GM10847 (cell line): ENCODE data around the gene LIME1.

Experiments used
- POLR2A ChIP-seq: IDR thresholded peaks from 2 replicates; pipeline ENCODE4 v1.6.1; 2011; ENCODE audit not compliant: insufficient read length; ENCODE audit errors: extremely low read depth

Gene LIME1

DNA sequence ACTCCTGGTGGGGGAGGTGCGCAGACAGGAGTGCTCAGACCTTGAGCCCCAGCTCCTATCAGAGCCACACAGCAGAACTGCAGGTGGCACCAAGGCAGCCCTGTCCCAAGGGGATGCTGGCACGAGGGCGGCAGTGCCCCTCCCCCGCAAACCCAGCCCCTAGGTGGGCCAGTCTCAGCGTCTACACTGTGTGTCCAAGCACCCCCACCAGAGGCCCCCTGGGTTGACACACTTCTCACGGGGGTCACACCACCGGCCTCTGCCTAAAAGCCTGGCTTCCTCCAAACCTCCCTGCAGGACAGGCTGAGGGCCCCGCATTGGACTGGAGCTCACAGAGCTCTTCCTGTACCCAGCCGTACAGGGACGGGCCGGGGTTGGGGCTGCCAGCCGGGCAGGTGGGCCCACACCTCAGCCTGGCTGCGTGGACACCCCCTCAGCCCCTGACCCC lies 11.2 kb downstream of the LIME1 start:
- TF ChIP-seq POLR2A: no peak

DNA sequence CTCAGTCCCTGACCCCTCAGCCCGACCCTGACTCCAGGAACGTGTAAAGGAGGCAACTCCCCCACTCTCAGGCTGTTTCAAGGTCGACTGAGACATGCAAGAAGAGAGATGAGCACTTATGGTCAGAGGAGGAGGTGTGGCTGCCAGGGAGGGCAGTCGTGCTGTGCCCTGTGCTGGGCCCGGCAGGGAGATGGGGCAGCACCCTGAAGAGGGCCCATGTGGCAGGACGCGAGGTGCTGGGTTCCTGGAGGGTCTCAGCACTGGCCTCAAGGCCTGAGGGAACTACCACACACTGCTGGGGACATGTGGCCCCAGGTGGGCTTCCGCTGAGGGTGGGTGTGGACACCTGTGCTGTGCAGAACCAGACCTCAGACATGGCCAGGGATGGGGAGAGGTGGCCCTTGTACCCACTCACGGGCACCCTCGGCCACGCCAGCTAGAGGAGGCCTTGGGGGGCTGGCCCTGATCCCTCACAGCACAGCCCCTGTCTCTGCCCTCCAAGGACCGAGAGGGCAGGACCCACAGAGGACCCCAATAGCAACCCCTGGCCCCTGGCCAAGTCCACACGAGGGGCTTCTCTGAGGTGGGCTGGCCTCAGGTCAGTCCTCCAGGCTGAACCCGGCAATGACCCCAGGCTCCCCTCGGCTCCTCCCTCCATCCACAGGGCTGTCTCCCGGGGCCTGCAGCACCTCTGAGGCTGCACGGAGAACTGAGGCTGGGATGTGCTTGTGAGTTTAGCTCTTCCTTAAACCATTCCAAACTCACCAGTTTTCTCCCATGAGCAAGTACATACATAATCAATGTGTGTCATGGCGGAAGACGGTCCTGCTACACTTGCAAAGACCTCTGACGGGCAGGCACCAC lies 11.8 kb downstream of the LIME1 start:
- no peak for TF ChIP-seq POLR2A

DNA sequence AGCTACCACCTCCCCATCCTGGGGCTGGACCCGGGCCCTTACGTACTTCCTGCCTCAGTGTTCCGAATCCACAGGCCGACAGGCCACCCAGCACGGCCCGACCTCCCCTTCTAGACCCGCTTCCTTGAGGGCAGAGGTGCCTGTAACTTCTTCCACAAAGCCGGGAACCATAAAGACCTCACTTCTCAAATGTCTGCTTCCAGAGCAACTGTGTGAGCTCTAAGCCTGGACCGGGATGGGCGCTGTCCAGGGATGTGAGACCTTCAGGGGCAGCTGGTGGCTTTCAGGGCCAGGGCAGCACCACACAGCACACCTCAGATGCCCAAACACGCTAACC lies 12.4 kb downstream of the LIME1 start:
- no peak for TF ChIP-seq POLR2A

DNA sequence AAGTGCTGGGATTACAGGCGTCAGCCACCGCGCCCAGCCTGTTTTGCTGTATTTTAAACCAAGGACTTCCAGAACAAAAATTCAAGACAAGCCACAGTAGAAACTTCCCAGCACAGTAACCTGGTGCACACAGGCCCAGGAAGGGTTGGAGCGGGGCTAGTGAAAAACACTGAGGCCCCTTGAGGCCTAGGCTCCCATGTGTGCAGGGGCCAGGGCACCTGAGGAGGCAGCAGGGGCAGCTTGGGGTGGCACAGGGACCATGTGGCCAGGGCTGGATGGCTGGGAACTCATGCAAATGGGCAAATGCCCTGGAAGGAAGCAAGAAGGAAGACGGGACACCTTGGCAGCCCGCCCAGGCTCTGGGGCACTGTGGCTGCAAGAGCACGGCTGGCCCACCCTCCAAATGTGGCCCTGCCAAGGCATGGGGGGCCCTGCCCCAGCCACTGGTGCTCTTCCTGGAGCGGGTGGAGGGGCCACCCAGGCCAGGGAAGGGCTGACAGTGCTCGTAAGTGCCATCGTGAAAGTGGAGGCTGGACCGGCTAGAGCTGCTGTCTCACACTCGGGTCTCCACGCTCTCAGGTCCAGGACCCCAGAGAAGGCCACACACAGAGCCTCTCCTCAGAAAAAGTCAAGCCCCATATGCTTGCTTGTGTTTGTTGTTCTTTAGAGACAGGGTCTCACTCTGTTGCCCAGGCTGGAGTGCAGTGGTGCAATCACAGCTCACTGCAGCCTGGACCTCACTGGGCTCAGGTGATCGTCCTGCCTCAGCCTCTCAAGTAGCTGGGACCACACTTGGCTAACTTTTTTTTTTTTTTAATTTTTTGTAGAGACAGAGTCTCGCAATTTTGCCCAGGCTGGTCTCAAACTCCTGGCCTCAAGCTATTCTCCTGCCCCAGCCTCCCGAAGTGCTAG lies 13.4 kb downstream of the LIME1 start:
- TF ChIP-seq POLR2A: no peak

DNA sequence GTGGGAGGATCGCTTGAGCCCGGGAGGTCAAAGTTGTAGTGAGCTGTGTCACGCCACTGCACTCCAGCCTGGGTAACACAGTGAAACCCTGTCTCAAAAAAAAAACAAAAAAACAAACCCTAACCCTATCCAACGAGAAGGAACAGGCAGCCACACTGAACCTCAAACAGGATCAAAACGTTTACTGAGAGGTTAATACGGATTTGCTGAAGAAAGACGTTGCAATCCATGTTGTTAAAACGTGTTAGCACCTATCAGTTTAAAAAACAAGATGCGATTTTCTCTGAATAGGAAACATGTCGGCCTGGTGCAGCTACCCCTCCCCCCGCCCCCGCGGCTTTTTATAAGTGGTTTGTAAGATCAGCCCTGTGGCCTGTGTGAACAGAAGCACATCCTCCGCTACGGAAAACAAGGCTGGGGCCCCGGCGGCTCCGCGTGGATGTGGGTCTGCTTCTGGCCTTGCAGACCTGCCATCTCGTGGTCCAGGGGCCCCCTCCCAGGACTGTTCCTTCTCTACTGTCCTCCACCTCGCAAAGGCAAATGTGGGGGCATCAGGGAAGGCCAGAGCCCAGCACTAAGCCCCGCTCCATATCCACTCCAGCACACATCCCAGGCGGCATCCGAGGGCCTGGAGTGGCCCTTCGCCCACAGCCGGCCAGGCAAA lies 14.5 kb downstream of the LIME1 start:
- TF ChIP-seq POLR2A: no peak

DNA sequence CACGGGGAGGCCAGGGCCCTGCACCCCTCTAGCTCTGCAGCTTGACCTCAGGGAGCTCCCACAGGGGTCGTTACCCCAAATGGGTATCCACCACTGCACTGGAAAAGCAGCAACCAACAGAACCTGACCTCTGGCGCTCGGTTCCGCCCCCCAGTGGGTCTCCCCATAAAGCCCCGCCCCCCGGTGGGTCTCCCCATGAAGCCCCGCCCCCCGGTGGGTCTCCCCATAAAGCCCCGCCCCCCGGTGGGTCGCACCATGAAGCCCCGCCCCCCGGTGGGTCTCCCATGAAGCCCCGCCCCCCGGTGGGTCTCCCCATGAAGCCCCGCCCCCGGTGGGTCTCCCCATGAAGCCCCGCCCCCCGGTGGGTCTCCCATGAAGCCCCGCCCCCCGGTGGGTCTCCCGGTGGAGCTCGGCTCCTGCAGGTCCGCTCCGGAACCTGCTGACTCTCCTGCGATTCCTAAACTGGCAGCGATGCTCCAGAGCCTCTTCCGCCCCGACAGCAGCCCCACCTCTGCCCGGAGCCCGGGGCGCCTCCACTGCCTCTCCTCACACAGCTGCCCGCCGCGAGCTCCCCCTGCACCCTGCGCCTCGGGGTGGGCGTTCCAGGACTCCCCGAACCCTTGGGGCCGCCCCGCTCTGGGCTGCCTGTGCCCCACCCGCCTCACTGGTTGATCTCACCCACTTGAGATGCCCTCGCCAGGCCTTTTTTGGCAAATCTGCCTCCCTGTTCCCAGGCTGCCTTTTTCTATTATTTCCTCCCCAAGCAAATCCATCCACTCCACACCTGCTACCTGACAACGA lies 15.2 kb downstream of the LIME1 start:
- TF ChIP-seq POLR2A: no peak

DNA sequence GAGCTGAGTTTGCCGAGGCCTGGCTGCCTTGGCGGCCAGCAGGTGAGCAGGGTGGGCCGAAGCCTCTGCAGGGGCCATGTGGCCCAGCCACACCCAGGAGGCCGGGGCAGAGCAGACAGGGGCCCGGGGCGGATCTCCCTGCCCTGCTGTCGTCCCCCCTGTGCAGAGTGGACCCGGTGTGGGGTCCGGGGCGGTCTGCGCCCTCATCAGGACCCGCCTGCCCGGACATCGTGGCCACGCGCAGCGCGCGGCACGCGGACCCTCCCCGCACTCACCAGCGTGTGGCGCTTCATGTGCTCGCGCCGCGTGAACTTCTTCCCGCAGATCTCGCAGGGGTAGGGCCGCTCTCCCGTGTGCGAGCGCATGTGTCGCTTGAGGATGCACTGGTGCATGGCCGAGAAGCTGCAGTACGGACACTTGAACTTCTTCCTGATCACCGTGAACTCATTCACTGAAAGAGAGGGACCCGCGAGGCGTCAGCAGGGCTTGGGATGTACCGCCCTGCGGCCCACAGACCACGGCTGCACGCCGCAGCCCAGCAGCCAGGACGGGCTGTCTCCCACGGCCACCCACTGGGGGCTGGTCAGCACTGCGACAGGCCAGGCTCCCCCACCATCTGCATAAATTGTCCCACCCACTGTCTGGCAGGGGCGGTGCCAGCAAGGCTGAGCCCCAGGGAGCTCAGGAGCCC lies 16.1 kb downstream of the LIME1 start:
- TF ChIP-seq POLR2A: no peak

DNA sequence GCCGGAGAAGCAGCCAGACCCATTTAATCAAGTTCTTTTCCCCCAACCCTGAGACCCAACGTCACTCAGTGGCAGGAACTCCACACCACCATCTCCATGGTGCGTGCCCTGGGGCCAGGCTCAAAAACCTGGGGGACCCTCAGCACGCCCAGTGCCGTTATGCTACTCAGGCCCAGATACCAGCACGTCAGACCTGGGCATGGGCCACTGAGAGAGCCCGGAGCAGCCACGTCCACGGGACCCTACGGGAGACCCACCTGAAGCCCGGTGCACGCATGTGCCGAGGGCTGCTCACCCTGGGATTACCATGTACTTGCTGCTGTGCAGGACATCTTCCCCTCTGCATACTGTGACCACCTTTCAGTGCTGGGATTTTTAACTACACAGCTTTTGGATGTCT lies 16.9 kb downstream of the LIME1 start:
- TF ChIP-seq POLR2A: no peak

DNA sequence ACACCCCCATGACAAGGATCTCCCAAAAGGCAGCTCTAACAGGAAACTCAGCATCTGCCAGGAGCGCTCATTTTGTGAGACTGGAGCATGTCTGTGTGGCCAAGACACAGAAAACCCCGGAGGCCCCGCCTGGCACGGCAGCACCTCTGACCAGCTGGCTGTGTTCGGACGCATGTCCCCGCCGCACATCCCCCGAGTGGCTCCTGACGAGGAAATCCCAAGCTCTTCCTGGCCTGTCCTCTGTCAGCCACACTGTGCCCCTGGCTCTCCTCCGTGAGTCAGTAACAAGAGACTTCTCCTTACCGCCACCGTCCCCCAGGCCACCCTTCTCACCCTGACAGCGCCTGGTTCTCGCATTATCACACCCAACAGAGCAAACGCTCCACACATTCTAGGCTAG lies 17.5 kb downstream of the LIME1 start:
- no peak for TF ChIP-seq POLR2A

DNA sequence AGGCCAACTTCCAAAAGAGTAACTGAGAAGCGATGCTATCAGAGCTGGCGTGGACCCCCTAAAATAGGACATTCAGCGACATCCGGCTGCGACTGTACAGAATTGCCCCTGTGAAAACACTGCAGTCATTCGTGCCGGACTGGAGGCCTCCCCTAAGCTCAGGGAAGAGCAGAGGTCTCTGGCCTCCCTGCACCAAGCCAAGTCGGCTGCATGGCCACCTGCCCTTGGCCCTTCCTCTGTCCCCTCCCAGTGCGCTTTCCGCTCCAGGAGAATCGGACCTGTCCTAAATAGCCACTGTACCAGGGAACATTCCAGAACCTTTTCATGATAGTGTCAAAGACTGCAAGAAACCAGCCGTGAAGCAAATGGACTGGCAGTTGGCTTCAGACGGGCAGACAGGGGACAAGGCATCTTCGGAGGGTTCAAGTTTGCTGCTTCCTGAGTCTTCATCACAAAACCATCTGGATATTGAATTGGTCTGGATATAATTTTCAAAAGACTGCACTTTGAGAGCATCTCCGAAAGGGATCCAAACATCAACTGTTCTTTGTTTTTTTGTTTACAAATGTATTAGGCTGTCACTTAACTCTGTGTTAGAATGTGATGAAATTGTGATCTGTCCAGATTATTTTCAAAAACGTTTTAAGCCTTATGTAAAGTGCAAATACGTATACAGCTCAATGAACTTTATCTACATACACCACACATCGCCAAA lies 19.6 kb downstream of the LIME1 start:
- no peak for TF ChIP-seq POLR2A

DNA sequence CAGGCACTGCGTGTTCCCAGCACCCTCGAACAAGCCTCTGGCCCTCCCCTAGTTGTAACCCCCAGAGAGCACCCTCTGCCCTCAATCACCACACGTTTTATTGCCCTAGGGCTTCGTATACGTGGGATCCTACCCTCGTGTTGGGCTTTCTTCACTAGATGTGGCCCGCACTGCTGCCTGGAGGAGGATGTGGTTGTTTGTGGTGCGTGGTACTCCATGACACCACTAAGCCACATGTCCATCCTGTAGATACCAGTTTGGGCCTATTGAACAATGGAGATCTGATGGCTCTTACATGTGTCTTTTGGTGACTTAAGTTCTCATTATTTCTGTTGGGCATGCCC lies 20.2 kb downstream of the LIME1 start:
- TF ChIP-seq POLR2A: no peak

DNA sequence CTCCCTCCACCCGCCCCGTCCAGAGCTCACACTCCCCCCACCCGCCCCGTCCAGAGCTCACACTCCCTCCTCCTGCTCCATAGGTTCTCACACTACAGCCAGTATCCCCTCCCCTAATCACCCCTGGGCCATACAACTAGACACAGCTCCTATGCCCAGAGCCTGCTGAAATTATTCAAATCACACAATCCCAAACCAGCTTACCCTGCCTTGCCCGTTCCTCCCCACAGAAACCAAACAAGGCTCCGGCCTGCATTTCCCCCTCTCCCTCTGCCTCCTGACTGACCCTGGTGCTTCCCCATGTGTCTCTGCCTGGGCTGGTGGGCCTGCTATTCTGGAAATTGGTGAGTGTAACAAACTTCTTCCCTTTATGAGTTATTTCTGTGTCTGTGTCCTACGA lies 21.7 kb downstream of the LIME1 start:
- no peak for TF ChIP-seq POLR2A

DNA sequence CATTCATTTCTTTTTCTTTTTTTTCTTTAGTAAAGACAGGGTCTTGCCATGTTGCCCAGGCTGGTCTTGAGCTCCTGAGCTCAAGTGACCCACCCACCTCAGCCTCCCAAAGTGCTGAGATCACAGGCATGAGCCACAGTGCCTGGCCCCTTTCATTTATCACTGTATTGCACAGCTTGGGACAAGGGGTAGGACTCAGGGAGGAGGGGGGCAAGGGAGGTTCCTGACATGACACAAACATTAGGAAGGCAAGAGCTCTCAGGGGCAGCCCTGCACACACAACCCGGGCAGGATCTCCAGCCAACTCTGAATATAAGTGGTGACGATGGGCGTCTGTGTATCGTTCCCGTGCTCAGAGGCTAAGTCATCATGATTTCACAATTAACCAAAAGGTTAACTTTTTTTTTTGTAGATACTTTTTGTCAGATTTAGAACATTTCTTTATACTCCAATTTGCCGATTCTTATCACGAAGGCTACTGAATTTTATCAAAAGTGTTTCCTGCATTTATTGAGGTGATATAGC lies 23.0 kb downstream of the LIME1 start:
- no peak for TF ChIP-seq POLR2A
